Heart right ventricle (tissue), 16 donors: ENCODE results near the gene POU4F2. TPM values are rescaled to one million over a fixed set of nuclear protein-coding genes. Genes with fewer than 3 reads are reported as not detected.
A peak's percentile ranks its signal among the peaks of the same experiment; 100 is the strongest.
"Not testable (repeated sequence)": the region's sequence is repeated elsewhere in the genome, so short reads cannot be mapped to it uniquely, and the experiment has no call there.

Experiments
- ATAC-seq, 8 donors: fragments of 200-7000 bp; cut with Tn5 transposase; one replicate each; pipeline ENCODE4 v1.9.1; 2020; ENCODE audit warnings: mild to moderate bottlenecking in 8 of 8, moderate library complexity in 8 of 8, moderate number of reproducible peaks in 1 of 8
- DNase-seq, 2 donors: peaks; one replicate each; pipeline ENCODE4 v3.0.0-alpha.2; 2020
- H3K27ac ChIP-seq, 10 donors: fragments of 200-600 bp; sonication (generic) in 2 of 10; one replicate each; pipeline versions ENCODE4 v1.5.0 to v1.8.0; 2020 to 2022; ENCODE audit warnings: mild to moderate bottlenecking in 3 of 10
- H3K27me3 ChIP-seq, 7 donors: fragments of 200-600 bp; one replicate each; pipeline ENCODE4 v1.8.0; 2021 to 2022; ENCODE audit warnings: mild to moderate bottlenecking in 2 of 7
- H3K36me3 ChIP-seq, 9 donors: fragments of 200-600 bp; sonication (generic) in 1 of 9; one replicate each; pipeline versions ENCODE4 v1.5.0 to v1.8.0; 2020 to 2022; ENCODE audit warnings: mild to moderate bottlenecking in 2 of 9
- H3K4me1 ChIP-seq, 9 donors: fragments of 200-600 bp; sonication (generic) in 1 of 9; one replicate each; pipeline versions ENCODE4 v1.5.0 to v1.8.0; 2020 to 2022; ENCODE audit warnings: mild to moderate bottlenecking in 4 of 9
- H3K4me3 ChIP-seq, 10 donors: fragments of 200-600 bp; sonication (generic) in 2 of 10; one replicate each; pipeline versions ENCODE4 v1.5.0 to v1.8.0; 2020 to 2022; ENCODE audit warnings: mild to moderate bottlenecking in 7 of 10, moderate library complexity in 2 of 10
- H3K9me3 ChIP-seq, 11 donors: fragments of 200-600 bp in 10 of 11; sonication (generic) in 2 of 11; one replicate each; pipeline versions ENCODE4 v1.5.0 to v1.8.0; 2013 to 2022; ENCODE audit warnings: mild to moderate bottlenecking in 2 of 11, control low read depth in 1 of 11, moderate library complexity in 1 of 11
- CTCF ChIP-seq, 9 donors: fragments of 200-600 bp; sonication (generic) in 2 of 9; IDR thresholded peaks; one replicate each; pipeline versions ENCODE4 v1.5.0 to v1.8.0; 2021 to 2022; ENCODE audit warnings: antibody characterized with exemption in 9 of 9, mild to moderate bottlenecking in 5 of 9, moderate library complexity in 1 of 9
- WGBS, 2 donors: extraction: QIAGEN DNeasy Blood & Tissue Kit; methylation state at CpG; one replicate each; pipeline ENCODE4 v1.1.7; 2013; ENCODE audit warnings: inconsistent platforms in 1 of 2; 5-methylcytosine and 5-hydroxymethylcytosine counted together
- intact Hi-C, 10 donors: fragments of 100-400 bp; cut with DNase I; formaldehyde crosslinking; loops; one replicate each; pipeline versions ENCODE4 v1.11.1 to v1.14.2; 2022
- polyA plus RNA-seq, 2 donors: library from polyadenylated mRNA; stranded (reverse); fragments of 200-250 nt; gene quantifications; one replicate each; pipeline ENCODE4 v1.2.3, GENCODE V29; 2013
- total RNA-seq, 10 donors: library from RNA; stranded (reverse); fragmentation: NEBNext Ultra II Directional in 3 of 10; extraction: Animal tissue kit (Norgen Biotek cat#: 25700) in 3 of 10; gene quantifications; one replicate each; pipeline versions ENCODE4 v1.2.1 to v1.2.4, GENCODE V29; 2021 to 2023
- donor health status: Arrhythmogenic right ventricular cardiomyopathy.
- donor health status: ischemic (EF 13 %, LVEDD 7.1; RV severe dilation, severe dysfunction).
- donor health status: healthy with polysubstance abuse.
- donor health status: DM: no; HTN: yes; CAD: no.
- donor health status: DM: no; HTN: no; CAD: no.
- donor health status: ischemic (EF 25% LVEDD 6.9; RV normal size, moderate dysfunction).
- donor health status: ischemic (EF 25% LVEDD 5.7; RV mildly dilated, moderate dysfunction).
- donor health status: healthy.
- donor health status: DM: yes; HTN: yes; CAD: no.
- donor health status: Ischemic cardiomyopathy.
- donor health status: ischemic (EF 35%, LVEDD 5.7; RV mildly dilated, moderate dysfunction).
- donor health status: nonischemic (EF 11% LVEDD 7.7; RV severe dilation, severe dysfunction).
- donor health status: DM: yes; HTN: yes; CAD: no.
- donor health status: PGD.
- donor health status: ischemic (EF 29% LVEDD 5.4; RV normal size, mild dysfunction).
- donor health status: nonischemic (EF 23%, LVEDD 6.1; RV moderate dilation, normal function).

Gene POU4F2
- total and polyA plus RNA-seq, 12 donors: not detected

- peak in 5 of 9 donors; percentile 10 to 43 (median 27) for TF ChIP-seq CTCF (IDR thresholded peaks at IDR 0.05)
- Histone ChIP-seq H3K9me3 (no peaks in the 10 kb centered on the region), H3K4me3 (peak overlapping the region in 9 of 10 donors; percentile 37 to 53 (median 47)), H3K27ac (no peak overlapping the region), H3K4me1 (peaks cover 0 to 15% (median 5%) of the 10 kb centered on the region in 9 donors), H3K27me3 (peaks cover 10 to 95% (median 70%) of the 10 kb centered on the region in 7 donors), H3K36me3 (no peaks in the 10 kb centered on the region)
- ATAC-seq (peak; percentile 33 to 70 (median 58)), DNase-seq (no peak)
- 1% methylated on average over 72 of the region's 72 CpGs for WGBS, 2 donors
- intact Hi-C loops: loop anchor here in 2 of 10 donors (10.0 kb wide), 1 partner anchor 310 kb away; no protein-coding TSS in a partner anchor
These were observed 16.2 kb downstream of the POU4F2 start for GRCh38 chr4:146654687-146655520.

- no peaks in the 10 kb centered on the region for H3K36me3 ChIP-seq
- intact Hi-C loops: loop anchor here in 2 of 10 donors (10.0 kb wide), 1 partner anchor 311 kb away; no protein-coding TSS in a partner anchor
- DNase-seq (no peak), ATAC-seq (no peak)
- peak overlapping the region in 9 of 10 donors; percentile 37 to 53 (median 47) for H3K4me3 ChIP-seq
- peaks cover 10 to 92% (median 66%) of the 10 kb centered on the region in 7 donors for H3K27me3 ChIP-seq
- peaks cover 0 to 15% (median 5%) of the 10 kb centered on the region in 9 donors for H3K4me1 ChIP-seq
- WGBS, 2 donors: 9 to 11% methylated on average over 9 of the region's 9 CpGs
- H3K27ac ChIP-seq: no peak overlapping the region
- no peaks in the 10 kb centered on the region for H3K9me3 ChIP-seq
- TF ChIP-seq CTCF (IDR thresholded peaks at IDR 0.05): no peak
These were observed 16.8 kb downstream of the POU4F2 start for GRCh38 chr4:146655521-146655856.

GRCh38 chr4:146661367-146661766 lies 22.7 kb downstream of the POU4F2 start:
- intact Hi-C loops: no loop called here
- no peak overlapping the region for H3K27ac ChIP-seq
- DNase-seq: no peak
- H3K9me3 ChIP-seq: peaks cover 0 to 3% (median 0%) of the 10 kb centered on the region in 11 donors
- H3K4me1 ChIP-seq: no peaks in the 10 kb centered on the region
- ATAC-seq: no peak
- no peaks in the 10 kb centered on the region for H3K36me3 ChIP-seq
- peaks cover 3 to 51% (median 13%) of the 10 kb centered on the region in 7 donors for H3K27me3 ChIP-seq
- H3K4me3 ChIP-seq: no peak overlapping the region
- 42 to 46% methylated on average over 4 of the region's 4 CpGs for WGBS, 2 donors
- no peak for TF ChIP-seq CTCF (IDR thresholded peaks at IDR 0.05)

- intact Hi-C loops: not testable (repeated sequence)
These were observed 25.2 kb downstream of the POU4F2 start for GRCh38 chr4:146663968-146664311.

More at GRCh38 chr4:146663968-146664311, 25.2 kb downstream of the POU4F2 start:
- 40 to 75% methylated on average over 4 to 6 of the region's 6 CpGs for WGBS, 2 donors
- H3K4me3 ChIP-seq, H3K36me3 ChIP-seq, H3K4me1 ChIP-seq, DNase-seq, H3K9me3 ChIP-seq, ATAC-seq, H3K27ac ChIP-seq: not testable (repeated sequence)
- H3K27me3 ChIP-seq: peaks cover 0 to 27% (median 4%) of the 10 kb centered on the region in 7 donors
